Stomach (tissue), 9 donors: ENCODE data around the gene ANO1. TPM values are rescaled to one million over a fixed set of nuclear protein-coding genes. Genes with fewer than 3 reads are reported as not detected.
A peak's percentile ranks its signal among the peaks of the same experiment; 100 is the strongest.
"Not testable (repeated sequence)": the region's sequence is repeated elsewhere in the genome, so short reads cannot be mapped to it uniquely, and the experiment has no call there.

Source experiments
- DNase-seq, 2 donors: peaks; one replicate each; pipeline versions ENCODE4 v3.0.0 to v3.0.0-alpha.2; 2013 to 2019
- H3K27ac ChIP-seq, 5 donors: fragments of 200-600 bp in 4 of 5; sonication (generic) in 4 of 5; one replicate each; pipeline ENCODE4 v1.5.1; 2013 to 2019; ENCODE audit warnings: mild to moderate bottlenecking in 1 of 5, moderate library complexity in 1 of 5
- H3K27me3 ChIP-seq, 3 donors: fragments of 200-600 bp; sonication (generic); one replicate each; pipeline ENCODE4 v1.5.1; 2017 to 2019; ENCODE audit warnings: mixed run types in 1 of 3
- H3K36me3 ChIP-seq, 4 donors: fragments of 200-600 bp; sonication (generic); 1 replicate in 3 of 4; 2 replicates in 1 of 4; pipeline ENCODE4 v1.5.1; 2016 to 2019
- H3K4me1 ChIP-seq, 4 donors: fragments of 200-600 bp; sonication (generic); one replicate each; pipeline ENCODE4 v1.5.1; 2016 to 2019
- H3K4me3 ChIP-seq, 4 donors: fragments of 200-600 bp; sonication (generic) in 3 of 4; one replicate each; pipeline ENCODE4 v1.5.1; 2016 to 2019; ENCODE audit warnings: mild to moderate bottlenecking in 1 of 4
- H3K9me3 ChIP-seq, 4 donors: fragments of 200-600 bp; sonication (generic); one replicate each; pipeline ENCODE4 v1.5.1; 2016 to 2019
- EP300 ChIP-seq: sonication (generic); formaldehyde crosslinking; IDR thresholded peaks from one replicate; pipeline ENCODE4 v1.6.1; 2017; ENCODE audit warnings: antibody characterized with exemption
- POLR2A ChIP-seq, 4 donors: fragments of 450-650 bp; IDR thresholded peaks; one replicate each; pipeline ENCODE4 v1.6.1; 2016; ENCODE audit warnings: antibody characterized with exemption in 4 of 4, control low read depth in 2 of 4, mild to moderate bottlenecking in 1 of 4, moderate library complexity in 1 of 4
- POLR2AphosphoS5 ChIP-seq, 3 donors: sonication (generic); formaldehyde crosslinking; IDR thresholded peaks; one replicate each; pipeline ENCODE4 v1.6.1; 2016; ENCODE audit warnings: antibody characterized with exemption in 3 of 3
- WGBS, 5 donors: extraction: QIAGEN DNeasy Blood & Tissue Kit in 3 of 5; methylation state at CpG; one replicate each; pipeline versions ENCODE4 v1.1.5 to v1.1.7; 2013 to 2018; 5-methylcytosine and 5-hydroxymethylcytosine counted together
- intact Hi-C: fragments of 100-400 bp; cut with DNase I; formaldehyde crosslinking; loops from one replicate; pipeline ENCODE4 v1.15.1; 2023; ENCODE audit warnings: low total_unique reads
- polyA plus RNA-seq, 3 donors: library from polyadenylated mRNA; stranded (reverse); fragments of 200-250 nt; gene quantifications; one replicate each; pipeline ENCODE4 v1.2.3, GENCODE V29; 2013
- total RNA-seq, 5 donors: library from RNA; depleted of rRNA; stranded (reverse); fragments of >200 nt; gene quantifications; one replicate each; pipeline versions ENCODE4 v1.1.0 to v1.2.3, GENCODE V29; 2014 to 2016
- TF ChIP-seq, protein P1 (sequence below), 7 experiments: fragments of 450-650 bp in 4 of 7; fragments of 200-600 bp in 3 of 7; sonication (generic) in 3 of 7; IDR thresholded peaks; one replicate each; pipeline ENCODE4 v1.5.1; 2016 to 2019; ENCODE audit warnings: antibody characterized with exemption in 7 of 7, control low read depth in 2 of 7, mild to moderate bottlenecking in 1 of 7
- donor health status: healthy with polysubstance abuse.
- donor health status: Bipolar disorder and iron deficiency.
- donor health status: healthy.

Gene ANO1
- total and polyA plus RNA-seq, 8 donors: 1.8 to 69.6 (median 12.9) TPM

DNA sequence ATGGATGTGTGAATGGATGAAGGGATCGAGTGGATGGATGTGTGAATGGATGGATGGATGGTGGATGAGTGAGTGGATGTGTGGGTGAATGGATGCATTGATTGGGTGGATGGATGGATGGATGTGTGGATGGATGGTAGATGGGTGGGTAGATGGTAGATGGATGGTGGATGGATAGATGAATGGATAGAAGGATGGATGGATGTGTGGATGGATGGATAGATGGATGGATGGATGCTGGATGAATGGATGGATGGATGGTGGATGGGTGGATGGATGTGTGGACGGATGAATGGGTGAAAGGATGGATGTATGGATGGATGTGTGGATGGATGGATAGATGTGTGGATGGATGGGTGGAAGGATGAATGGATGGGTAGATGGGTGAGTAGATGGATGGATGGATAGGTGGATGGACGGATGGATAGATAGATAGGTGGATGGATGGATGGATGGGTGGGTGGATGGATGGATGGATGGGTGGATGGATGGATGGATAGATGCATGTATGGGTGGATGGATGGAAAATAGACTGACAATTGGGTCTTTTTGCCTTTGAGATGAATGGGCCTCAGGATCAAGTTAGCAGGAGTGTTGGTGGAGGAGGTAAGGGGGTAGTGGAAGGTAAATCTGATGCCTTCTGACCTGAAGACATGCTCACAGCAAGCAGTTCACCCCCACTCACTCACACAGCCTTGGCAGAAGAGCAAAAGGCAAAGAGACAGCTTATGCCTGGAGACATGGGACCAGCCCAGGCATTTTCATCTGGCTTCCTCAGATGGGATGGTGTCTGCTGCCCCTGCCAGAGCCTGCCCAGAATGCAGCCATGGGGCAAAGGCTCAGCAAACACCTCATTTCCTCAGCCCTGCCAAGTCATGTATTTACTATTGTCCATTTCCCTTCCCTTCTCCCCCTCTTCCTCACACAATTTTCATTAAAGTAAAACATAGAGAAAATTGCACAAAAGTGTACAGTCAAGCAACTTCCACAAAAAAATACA, 117.0 kb downstream of the ANO1 start:
- no peak for DNase-seq
- Histone ChIP-seq H3K36me3 (no peaks in the 10 kb centered on the region), H3K27me3 (peaks cover 0 to 24% (median 0%) of the 10 kb centered on the region in 3 donors), H3K4me3 (no peak overlapping the region), H3K4me1 (peaks cover 0 to 6% (median 3%) of the 10 kb centered on the region in 4 donors), H3K9me3 (no peaks in the 10 kb centered on the region), H3K27ac (no peak overlapping the region)
- intact Hi-C loops: loop anchor here (5.0 kb wide), 2 partner anchors 283 to 508 kb away; no protein-coding TSS in a partner anchor
- TF ChIP-seq POLR2AphosphoS5 (IDR thresholded peaks at IDR 0.05) (no peak), POLR2A (IDR thresholded peaks at IDR 0.05) (no peak), EP300 (no peak)
- TF ChIP-seq, protein P1, sequence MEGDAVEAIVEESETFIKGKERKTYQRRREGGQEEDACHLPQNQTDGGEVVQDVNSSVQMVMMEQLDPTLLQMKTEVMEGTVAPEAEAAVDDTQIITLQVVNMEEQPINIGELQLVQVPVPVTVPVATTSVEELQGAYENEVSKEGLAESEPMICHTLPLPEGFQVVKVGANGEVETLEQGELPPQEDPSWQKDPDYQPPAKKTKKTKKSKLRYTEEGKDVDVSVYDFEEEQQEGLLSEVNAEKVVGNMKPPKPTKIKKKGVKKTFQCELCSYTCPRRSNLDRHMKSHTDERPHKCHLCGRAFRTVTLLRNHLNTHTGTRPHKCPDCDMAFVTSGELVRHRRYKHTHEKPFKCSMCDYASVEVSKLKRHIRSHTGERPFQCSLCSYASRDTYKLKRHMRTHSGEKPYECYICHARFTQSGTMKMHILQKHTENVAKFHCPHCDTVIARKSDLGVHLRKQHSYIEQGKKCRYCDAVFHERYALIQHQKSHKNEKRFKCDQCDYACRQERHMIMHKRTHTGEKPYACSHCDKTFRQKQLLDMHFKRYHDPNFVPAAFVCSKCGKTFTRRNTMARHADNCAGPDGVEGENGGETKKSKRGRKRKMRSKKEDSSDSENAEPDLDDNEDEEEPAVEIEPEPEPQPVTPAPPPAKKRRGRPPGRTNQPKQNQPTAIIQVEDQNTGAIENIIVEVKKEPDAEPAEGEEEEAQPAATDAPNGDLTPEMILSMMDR (IDR thresholded peaks at IDR 0.05): no peak
- 68 to 87% (median 79%) methylated on average over 3 of the region's 3 CpGs for WGBS, 5 donors

DNA sequence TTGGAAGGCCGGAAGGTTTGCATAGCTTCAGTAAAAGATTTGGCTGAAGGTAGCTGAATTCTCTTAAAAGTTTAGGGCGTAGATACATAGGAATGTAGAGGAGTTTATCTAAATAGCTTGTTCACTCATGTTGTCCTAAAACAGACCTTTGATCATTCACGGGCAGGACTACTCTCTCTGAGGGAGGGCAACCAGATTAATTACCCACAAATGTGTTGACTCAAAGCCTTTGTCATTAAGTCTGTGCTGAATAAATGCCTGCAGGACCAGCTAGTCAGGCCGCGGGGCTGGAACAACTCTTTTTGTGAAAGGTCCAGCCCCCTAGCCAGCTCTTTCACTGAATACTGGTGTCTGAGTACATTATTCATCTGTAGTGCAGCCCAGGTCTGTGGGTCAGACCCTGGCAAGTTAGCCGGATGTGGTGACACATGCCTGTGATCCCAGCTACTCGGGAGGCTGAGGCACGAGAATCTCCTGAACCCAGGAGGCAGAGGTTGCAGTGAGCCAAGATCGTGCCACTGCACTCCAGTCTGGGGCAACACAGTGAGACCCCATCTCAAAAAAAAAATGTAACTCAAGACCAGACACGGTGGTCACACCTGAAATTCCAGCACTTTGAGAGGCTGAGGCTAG, 122.2 kb downstream of the ANO1 start:
- intact Hi-C loops: no loop called here
- no peak overlapping the region for H3K27ac ChIP-seq
- no peak for DNase-seq

DNA sequence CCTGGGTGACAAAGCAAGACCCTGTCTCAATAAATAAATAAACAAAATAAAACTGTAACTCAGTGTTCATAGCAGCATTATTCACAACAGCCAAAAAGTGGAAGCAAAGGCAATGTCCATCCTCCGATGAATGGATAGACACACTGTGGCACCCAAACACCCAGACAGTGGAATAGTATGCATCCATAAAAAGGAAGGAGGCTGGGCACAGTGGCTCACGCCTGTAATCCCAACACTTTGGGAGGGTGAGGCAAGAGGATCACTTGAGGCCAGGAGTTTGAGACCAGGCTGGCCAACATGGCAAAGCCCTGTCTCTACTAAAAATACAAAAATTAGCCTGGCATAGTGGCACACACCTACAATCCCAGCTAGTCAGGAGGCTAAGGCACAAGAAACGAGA, 122.9 kb downstream of the ANO1 start:
- intact Hi-C loops, H3K27ac ChIP-seq, DNase-seq, H3K27me3 ChIP-seq, H3K9me3 ChIP-seq, H3K4me3 ChIP-seq: not testable (repeated sequence)
- peaks cover under 1 to 12% (median 11%) of the 10 kb centered on the region in 4 donors for H3K36me3 ChIP-seq
- peaks cover 17 to 31% (median 28%) of the 10 kb centered on the region in 4 donors for H3K4me1 ChIP-seq
- WGBS, 5 donors: 92 to 100% (median 93%) methylated on average over 3 of the region's 3 CpGs

More for the DNA sequence above, 122.2 kb downstream of the ANO1 start:
- Histone ChIP-seq H3K9me3 (no peaks in the 10 kb centered on the region), H3K4me3 (no peak overlapping the region), H3K4me1 (peaks cover 17 to 26% (median 24%) of the 10 kb centered on the region in 4 donors), H3K36me3 (peaks cover 0 to 5% (median 4%) of the 10 kb centered on the region in 4 donors), H3K27me3 (no peaks in the 10 kb centered on the region)
- 47 to 78% (median 76%) methylated on average over 10 of the region's 10 CpGs for WGBS, 5 donors
- TF ChIP-seq POLR2A (IDR thresholded peaks at IDR 0.05): no peak
- no peak for TF ChIP-seq POLR2AphosphoS5 (IDR thresholded peaks at IDR 0.05)
- no peak for TF ChIP-seq EP300
- TF ChIP-seq, protein P1 (IDR thresholded peaks at IDR 0.05): no peak

DNA sequence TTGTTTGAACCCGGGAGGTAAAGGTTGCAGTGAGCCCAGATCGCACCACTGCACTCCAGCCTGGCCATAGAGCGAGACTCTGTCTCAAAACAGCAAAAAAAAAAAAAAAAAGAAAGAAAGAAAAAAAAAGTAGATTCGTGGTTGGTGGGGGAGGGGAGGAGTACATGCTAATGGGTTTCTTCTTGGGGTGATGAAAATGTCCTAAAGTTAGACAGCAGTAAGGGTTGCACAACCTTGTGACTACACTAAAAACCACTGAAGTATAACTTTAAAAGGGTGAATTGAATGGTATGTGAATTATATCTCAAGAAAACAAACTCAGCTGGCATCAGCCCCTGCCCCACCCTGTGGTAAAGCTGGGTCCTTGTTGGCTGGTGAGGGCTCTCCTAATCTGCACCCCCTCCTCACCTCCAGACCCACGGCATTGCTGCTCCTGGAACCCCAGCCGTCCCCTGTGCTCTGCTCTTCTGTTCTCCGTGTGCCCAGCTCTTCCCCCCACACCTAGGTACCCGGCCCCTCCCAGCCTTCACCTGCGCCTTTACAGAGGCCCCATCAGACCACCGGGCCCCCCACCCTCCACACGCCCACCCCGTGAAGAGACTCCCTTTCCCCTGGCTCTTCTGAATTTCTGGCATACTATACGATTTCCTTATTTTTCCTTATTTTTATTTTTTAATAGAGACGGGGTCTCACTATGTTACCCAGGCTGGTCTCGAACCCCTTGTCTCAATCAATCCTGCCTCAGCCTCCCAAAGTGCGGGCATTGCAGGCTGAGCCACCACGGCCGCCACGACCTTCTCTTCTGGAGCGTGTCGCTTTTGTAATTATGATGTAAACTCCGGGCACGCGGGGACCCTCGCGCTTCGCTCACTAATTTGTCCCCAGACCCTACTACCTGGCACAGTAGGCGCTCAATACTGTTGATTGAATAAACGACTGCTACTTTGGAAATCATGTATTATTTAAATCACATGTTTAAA, 124.1 kb downstream of the ANO1 start:
- 71 to 78% (median 74%) methylated on average over 29 of the region's 29 CpGs for WGBS, 5 donors
- H3K4me3 ChIP-seq: peak overlapping the region; percentile 83 to 94 (median 93)
- no peaks in the 10 kb centered on the region for H3K9me3 ChIP-seq
- H3K27me3 ChIP-seq: no peaks in the 10 kb centered on the region
- intact Hi-C loops: no loop called here
- peak overlapping the region in 4 of 5 donors; percentile 91 to 99 (median 93) for H3K27ac ChIP-seq
- H3K36me3 ChIP-seq: peaks cover 12 to 23% (median 22%) of the 10 kb centered on the region in 4 donors
- DNase-seq: no peak
- TF ChIP-seq POLR2A (IDR thresholded peaks at IDR 0.05) (no peak), EP300 (no peak), POLR2AphosphoS5 (IDR thresholded peaks at IDR 0.05) (no peak)
- TF ChIP-seq, protein P1 (IDR thresholded peaks at IDR 0.05): no peak
- H3K4me1 ChIP-seq: peaks cover 17 to 42% (median 33%) of the 10 kb centered on the region in 4 donors
